Glomerular endothelial cell (primary cell): Measurements from ENCODE around the gene ZNF697. TPM values are rescaled to one million over a fixed set of nuclear protein-coding genes. Genes with fewer than 3 reads are reported as not detected.
"Not testable (repeated sequence)": the region's sequence is repeated elsewhere in the genome, so short reads cannot be mapped to it uniquely, and the experiment has no call there.

Experiments used
- DNase-seq: peaks from one replicate; pipeline ENCODE4 v3.0.0-alpha.2; 2011; ENCODE audit warnings: low read depth, low spot score; ENCODE audit errors: extremely low read depth
- total RNA-seq: library from RNA; depleted of rRNA; stranded (reverse); fragments of >200 nt; gene quantifications from 2 replicates; pipeline ENCODE4 v1.2.3, GENCODE V29; 2015

The ZNF697 gene
- total RNA-seq, 1 donor from 2014 or later, result 24.5 TPM

- not testable (repeated sequence) for DNase-seq
These were observed 43.0 kb downstream of the ZNF697 start for GRCh38 chr1:119605080-119605479.

- DNase-seq, result no peak
These were observed 44.4 kb downstream of the ZNF697 start for GRCh38 chr1:119603695-119604094.

- not testable (repeated sequence) for DNase-seq
These were observed 44.8 kb downstream of the ZNF697 start for GRCh38 chr1:119603241-119603640.

- DNase-seq, result not testable (repeated sequence)
These were observed 45.3 kb downstream of the ZNF697 start for GRCh38 chr1:119602789-119603188.

- no peak for DNase-seq
These were observed 45.9 kb downstream of the ZNF697 start for GRCh38 chr1:119602169-119602568.

- no peak for DNase-seq
These were observed 47.1 kb downstream of the ZNF697 start for GRCh38 chr1:119600976-119601375.

- no peak for DNase-seq
These were observed 47.5 kb downstream of the ZNF697 start for GRCh38 chr1:119600561-119600960.

- DNase-seq, result no peak
These were observed 52.5 kb downstream of the ZNF697 start for GRCh38 chr1:119595606-119596005.

- DNase-seq, result no peak
These were observed 52.9 kb downstream of the ZNF697 start for GRCh38 chr1:119595168-119595567.

- DNase-seq, result no peak
These were observed 53.7 kb downstream of the ZNF697 start for GRCh38 chr1:119594376-119594775.

- DNase-seq, result no peak
These were observed 54.3 kb downstream of the ZNF697 start for GRCh38 chr1:119593805-119594204.

GRCh38 chr1:119590393-119590792 lies 57.7 kb downstream of the ZNF697 start:
- no peak for DNase-seq

GRCh38 chr1:119588621-119589020 lies 59.4 kb downstream of the ZNF697 start:
- no peak for DNase-seq

- DNase-seq, result no peak
These were observed 60.7 kb downstream of the ZNF697 start for GRCh38 chr1:119587341-119587740.

GRCh38 chr1:119585801-119586200 lies 62.3 kb downstream of the ZNF697 start:
- not testable (repeated sequence) for DNase-seq

- no peak for DNase-seq
These were observed 65.3 kb downstream of the ZNF697 start for GRCh38 chr1:119582801-119583200.

GRCh38 chr1:119581076-119581475 lies 67.0 kb downstream of the ZNF697 start:
- not testable (repeated sequence) for DNase-seq

GRCh38 chr1:119573886-119574285 lies 74.2 kb downstream of the ZNF697 start:
- DNase-seq, result no peak

- not testable (repeated sequence) for DNase-seq
These were observed 78.0 kb downstream of the ZNF697 start for GRCh38 chr1:119569930-119570622.
